Activated T-cell treated with anti-CD3 and anti-CD28 coated beads, Interleukin-2, amount 50 U/mL, for 72 hours (primary cell): ENCODE measurements around the gene CHRNG. TPM values are rescaled to one million over a fixed set of nuclear protein-coding genes. Genes with fewer than 3 reads are reported as not detected.

Source experiments
- ATAC-seq, 2 donors: fragments of 150-1000 bp; cut with Tn5 transposase; replicated peaks in 1 of 2; 2 replicates each; pipeline ENCODE4 v1.10.0; 2021; ENCODE audit warnings: moderate library complexity in 2 of 2, mild to moderate bottlenecking in 1 of 2
- DNase-seq, 2 donors: peaks; one replicate each; pipeline ENCODE4 v3.0.0; 2021 to 2022; ENCODE audit warnings: mixed read lengths in 1 of 2
- H3K27ac Mint-ChIP-seq: one replicate; pipeline ENCODE4 v1.8.0; 2022; ENCODE audit warnings: mild to moderate bottlenecking, moderate library complexity, mixed read lengths
- H3K27me3 Mint-ChIP-seq: one replicate; pipeline ENCODE4 v1.8.0; 2022; ENCODE audit warnings: low read depth, mixed read lengths
- H3K36me3 Mint-ChIP-seq, 2 donors: one replicate each; pipeline ENCODE4 v1.8.0; 2022; ENCODE audit warnings: mixed read lengths in 2 of 2, mild to moderate bottlenecking in 1 of 2; ENCODE audit not compliant: insufficient read depth in 2 of 2
- H3K4me1 Mint-ChIP-seq: one replicate; pipeline ENCODE4 v1.8.0; 2022; ENCODE audit warnings: low read depth, mixed read lengths
- H3K4me3 Mint-ChIP-seq, 2 donors: one replicate each; pipeline ENCODE4 v1.8.0; 2022; ENCODE audit warnings: mild to moderate bottlenecking in 2 of 2, mixed read lengths in 2 of 2, moderate library complexity in 2 of 2
- H3K9me3 Mint-ChIP-seq, 2 donors: one replicate each; pipeline ENCODE4 v1.8.0; 2022; ENCODE audit warnings: mixed read lengths in 2 of 2
- total RNA-seq, 2 donors: library from RNA; stranded (reverse); gene quantifications; one replicate each; pipeline ENCODE4 v1.2.3, GENCODE V29; 2022

The CHRNG gene
- total RNA-seq, 2 donors from 2014 or later, result not detected

DNA sequence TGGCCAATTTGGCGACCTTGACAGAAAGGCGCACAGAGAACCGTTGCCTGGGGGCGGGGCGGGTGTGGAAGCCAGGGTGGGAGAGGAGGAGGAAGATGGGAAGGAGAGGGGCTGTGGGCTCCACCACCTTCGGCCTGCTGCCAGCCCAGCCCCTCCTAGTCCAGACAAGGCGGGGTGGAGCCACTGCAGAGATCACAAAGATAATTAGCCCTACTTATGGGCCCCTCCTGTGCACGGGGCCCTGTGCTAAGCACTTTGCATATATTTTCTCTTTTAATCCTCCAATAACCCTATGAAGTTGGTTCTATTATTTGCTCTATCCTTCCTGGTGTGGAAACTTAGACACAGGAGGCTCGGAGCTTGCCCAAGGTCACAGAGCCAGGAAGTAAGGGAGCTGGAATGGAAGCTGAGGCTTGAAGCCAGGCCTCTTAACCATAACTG is 38.1 kb upstream of the CHRNG start:
- DNase-seq, result no peak
- H3K27me3 Mint-ChIP-seq, result peaks cover 45% of the 10 kb centered on the region
- no peak overlapping the region for H3K4me3 Mint-ChIP-seq
- no peaks in the 10 kb centered on the region for H3K9me3 Mint-ChIP-seq
- H3K36me3 Mint-ChIP-seq, result no peaks in the 10 kb centered on the region
- no peak for ATAC-seq
- H3K27ac Mint-ChIP-seq, result no peak overlapping the region
- peaks cover 15% of the 10 kb centered on the region for H3K4me1 Mint-ChIP-seq

DNA sequence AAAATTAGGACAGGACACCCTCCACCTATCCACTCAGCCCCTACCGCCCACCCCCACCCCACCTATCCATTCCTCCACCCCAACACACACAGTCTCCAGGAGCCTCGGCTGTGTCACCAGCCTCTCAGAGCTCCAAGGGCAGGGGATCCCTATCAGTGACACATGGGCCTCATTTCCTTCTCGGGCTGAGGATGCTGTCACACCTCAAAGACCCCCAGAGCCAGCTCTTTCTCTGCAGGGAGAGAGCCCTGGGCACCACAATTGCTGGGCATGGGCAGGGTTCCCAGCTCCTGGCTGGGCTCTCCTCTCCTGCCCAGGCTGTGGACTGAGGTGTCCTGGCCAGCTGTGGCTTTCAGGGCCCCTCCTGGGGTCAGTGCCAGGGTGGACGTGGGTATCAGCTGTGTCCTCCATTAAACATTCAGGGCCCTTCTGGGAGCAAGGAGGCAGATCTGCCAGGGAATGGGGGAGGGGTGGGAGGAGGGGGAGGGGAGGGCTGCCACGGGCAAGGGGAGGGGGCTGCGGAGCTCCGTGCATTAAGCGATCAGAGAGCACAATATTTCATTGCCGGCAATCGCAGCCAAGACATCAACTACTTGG is 37.6 kb upstream of the CHRNG start:
- Mint-ChIP-seq H3K27ac (no peak overlapping the region), H3K9me3 (no peaks in the 10 kb centered on the region), H3K4me3 (peak overlapping the region in 1 of 2 donors; percentile 54), H3K4me1 (peaks cover 15% of the 10 kb centered on the region), H3K27me3 (peaks cover 46% of the 10 kb centered on the region), H3K36me3 (no peaks in the 10 kb centered on the region)
- DNase-seq (no peak), ATAC-seq (no peak)

DNA sequence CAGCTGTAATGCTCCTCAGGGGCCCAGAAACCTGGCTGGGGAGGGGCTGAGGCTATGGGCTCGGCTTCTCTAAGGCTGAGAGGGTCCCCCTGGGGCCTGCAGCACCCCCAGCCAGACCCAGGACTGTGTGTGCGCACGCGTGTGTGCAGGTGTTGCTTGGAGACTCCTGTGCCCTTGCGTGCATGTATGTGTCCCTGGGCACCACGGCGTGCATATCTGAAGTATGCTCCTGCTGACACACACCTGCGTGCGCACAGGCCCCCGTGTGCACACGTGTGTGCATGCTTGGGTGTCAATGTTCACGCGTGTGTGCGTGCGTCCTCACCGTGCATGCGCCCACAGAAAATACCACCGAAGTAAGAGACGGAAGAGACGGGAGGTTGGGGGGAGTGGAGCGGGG is 37.0 kb upstream of the CHRNG start:
- DNase-seq (peak in 1 of 2 donors; percentile 31), ATAC-seq (peak; percentile 41 to 45)
- H3K27me3 Mint-ChIP-seq, result peaks cover 46% of the 10 kb centered on the region
- H3K36me3 Mint-ChIP-seq, result no peaks in the 10 kb centered on the region
- H3K27ac Mint-ChIP-seq, result no peak overlapping the region
- no peaks in the 10 kb centered on the region for H3K9me3 Mint-ChIP-seq
- peaks cover 15% of the 10 kb centered on the region for H3K4me1 Mint-ChIP-seq
- peak overlapping the region; percentile 73 to 76 for H3K4me3 Mint-ChIP-seq

DNA sequence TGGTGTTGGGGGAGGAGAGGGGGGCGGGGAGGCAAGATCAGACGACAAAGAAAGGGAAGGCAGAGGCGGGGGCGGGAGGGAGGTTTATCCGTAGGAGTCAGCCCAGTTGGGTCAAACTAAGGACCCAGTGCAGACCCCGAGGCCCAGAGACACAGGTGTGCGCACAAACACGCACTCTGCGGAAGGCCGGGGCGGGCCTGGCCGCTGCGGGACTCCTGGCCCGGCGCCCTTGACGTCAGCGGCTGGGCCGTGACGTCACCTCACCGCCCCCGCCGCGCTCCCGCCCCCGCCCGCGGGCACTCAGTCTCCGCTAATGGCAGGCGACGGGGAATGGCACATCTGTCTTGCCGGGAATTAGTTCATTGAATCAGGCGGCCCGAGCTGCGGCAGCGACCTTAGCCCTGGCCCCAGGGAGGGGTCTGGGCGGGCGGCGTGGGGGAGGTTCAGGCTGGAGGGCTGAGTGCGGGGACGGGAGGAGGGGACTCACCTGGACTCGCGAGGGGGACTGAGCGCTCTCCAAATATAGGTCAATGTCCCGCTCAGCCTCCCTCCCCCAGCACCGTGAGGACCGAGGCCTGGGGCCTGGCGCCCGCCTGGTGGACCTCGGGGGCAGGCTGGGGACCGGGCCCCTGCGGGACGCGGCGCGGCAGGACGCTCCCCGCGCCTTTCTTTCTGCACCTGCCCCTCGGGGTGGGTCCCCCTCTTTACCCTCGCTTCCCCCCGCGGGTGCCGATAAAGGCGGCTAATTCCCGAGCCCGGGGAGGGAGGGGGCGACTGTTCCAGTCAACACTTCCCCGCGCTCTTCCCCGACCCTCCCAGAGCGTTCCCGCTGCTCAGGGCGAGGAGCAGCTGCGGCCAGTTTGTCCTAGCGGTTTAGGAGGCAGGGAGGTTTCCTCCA is 36.3 kb upstream of the CHRNG start:
- Mint-ChIP-seq H3K27me3 (peaks cover 45% of the 10 kb centered on the region), H3K4me1 (peaks cover 15% of the 10 kb centered on the region)

DNA sequence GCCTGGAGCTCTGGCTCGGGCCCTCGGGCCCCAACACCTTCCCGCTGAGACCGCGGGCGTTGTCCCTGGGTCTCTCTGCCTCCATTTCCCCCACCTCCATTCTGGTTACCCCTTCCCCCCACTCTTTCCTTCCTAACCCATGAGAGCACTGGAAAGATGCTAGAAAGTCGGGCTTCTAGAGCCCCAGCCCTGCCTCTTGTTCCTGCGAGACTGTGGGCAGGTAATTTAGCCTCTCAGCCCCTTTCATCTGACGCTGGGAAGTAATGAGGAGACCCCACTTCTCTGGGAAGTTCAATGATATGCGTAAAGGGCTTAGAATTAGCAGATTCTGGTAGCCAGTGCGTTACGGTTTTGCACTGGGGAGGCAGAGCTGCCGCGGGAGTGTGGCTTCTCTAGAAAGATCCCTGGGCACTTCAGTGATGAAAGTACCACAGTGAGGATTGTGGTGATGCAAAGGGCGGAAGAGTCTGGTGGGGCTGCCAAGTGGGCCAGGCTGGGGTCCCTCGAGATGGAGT is 35.6 kb upstream of the CHRNG start:
- ATAC-seq (no peak), DNase-seq (no peak)
- no peaks in the 10 kb centered on the region for H3K9me3 Mint-ChIP-seq

More for the DNA sequence above, 36.3 kb upstream of the CHRNG start:
- Mint-ChIP-seq H3K9me3 (no peaks in the 10 kb centered on the region), H3K36me3 (no peaks in the 10 kb centered on the region), H3K27ac (no peak overlapping the region), H3K4me3 (peak overlapping the region; percentile 58 to 76)
- DNase-seq (peak; percentile 39 to 70), ATAC-seq (peak; percentile 63 to 72)

DNA sequence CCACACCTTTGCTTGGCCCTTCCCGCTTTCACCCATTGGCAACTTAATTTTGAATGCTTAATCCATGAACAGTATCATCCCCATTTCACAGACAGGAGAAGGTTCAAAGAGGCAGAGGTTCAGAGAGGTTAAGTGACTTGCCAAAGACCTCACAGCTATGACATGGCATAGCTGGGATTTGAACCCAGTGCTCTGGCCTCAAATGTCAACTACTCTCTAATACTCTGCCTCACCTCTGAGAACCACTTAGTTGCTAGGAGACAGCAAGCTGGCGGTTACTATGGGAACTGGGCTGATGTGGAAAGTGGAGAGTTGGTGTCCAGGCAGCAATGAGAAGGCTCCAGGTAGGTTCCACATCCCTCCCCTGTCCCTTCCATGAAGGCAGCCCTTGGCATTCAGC is 35.1 kb upstream of the CHRNG start:
- H3K9me3 Mint-ChIP-seq, result no peaks in the 10 kb centered on the region
- no peak overlapping the region for H3K27ac Mint-ChIP-seq

More for the DNA sequence above, 35.6 kb upstream of the CHRNG start:
- Mint-ChIP-seq H3K4me1 (peaks cover 15% of the 10 kb centered on the region), H3K27ac (no peak overlapping the region), H3K4me3 (peak overlapping the region; percentile 46 to 71), H3K27me3 (peaks cover 39% of the 10 kb centered on the region), H3K36me3 (no peaks in the 10 kb centered on the region)

DNA sequence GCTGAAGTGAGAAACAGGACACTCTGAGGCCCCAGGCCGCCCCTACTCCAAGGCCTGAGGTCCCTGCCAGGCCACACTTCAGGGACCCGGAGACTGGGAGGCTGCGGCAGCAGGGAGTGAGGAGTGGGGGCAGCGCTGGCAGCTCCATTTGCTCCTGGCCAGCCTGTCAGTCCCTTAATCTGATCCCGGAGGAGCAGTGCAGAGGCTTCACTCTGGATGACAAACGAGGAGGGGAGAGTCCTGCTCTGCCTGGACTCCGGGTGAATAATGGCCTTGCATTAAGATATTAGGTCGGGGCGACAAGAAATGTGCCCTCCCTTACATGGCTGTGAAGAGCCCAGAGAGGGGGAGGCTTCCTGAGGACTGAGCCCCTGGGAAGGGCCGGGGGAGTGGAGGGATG is 33.6 kb upstream of the CHRNG start:
- Mint-ChIP-seq H3K4me1 (peaks cover 15% of the 10 kb centered on the region), H3K9me3 (no peaks in the 10 kb centered on the region)

More for the DNA sequence above, 35.1 kb upstream of the CHRNG start:
- H3K27me3 Mint-ChIP-seq, result peaks cover 39% of the 10 kb centered on the region
- no peak for DNase-seq
- no peaks in the 10 kb centered on the region for H3K36me3 Mint-ChIP-seq
- peak overlapping the region; percentile 23 to 71 for H3K4me3 Mint-ChIP-seq
- peaks cover 15% of the 10 kb centered on the region for H3K4me1 Mint-ChIP-seq
- no peak for ATAC-seq

DNA sequence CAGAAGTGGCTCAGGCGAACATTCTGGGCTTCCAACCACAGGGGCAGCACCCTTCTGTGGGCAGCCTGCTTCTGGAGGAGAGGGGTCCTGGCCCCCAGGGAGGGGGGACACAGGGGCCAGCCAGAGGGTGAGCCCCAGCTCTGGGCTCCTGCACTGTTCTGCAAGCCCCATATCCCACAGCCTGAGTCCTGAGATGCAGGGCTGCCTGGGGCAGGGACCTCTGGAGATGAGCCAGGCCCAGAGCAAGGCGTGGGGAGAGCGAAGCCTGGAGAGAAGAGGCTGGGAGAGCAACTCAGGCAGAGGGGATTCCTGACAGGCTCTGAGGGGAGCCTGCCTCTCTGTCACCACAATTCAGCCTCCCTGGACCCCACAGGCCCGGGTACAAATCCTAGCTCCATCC is 32.8 kb upstream of the CHRNG start:
- Mint-ChIP-seq H3K36me3 (no peaks in the 10 kb centered on the region), H3K9me3 (no peaks in the 10 kb centered on the region), H3K4me3 (no peak overlapping the region), H3K27me3 (peaks cover 33% of the 10 kb centered on the region), H3K27ac (no peak overlapping the region), H3K4me1 (peaks cover 15% of the 10 kb centered on the region)
- DNase-seq, result no peak
- no peak for ATAC-seq

More for the DNA sequence above, 33.6 kb upstream of the CHRNG start:
- no peak overlapping the region for H3K4me3 Mint-ChIP-seq
- ATAC-seq (no peak), DNase-seq (no peak)
- H3K36me3 Mint-ChIP-seq, result no peaks in the 10 kb centered on the region
- peaks cover 33% of the 10 kb centered on the region for H3K27me3 Mint-ChIP-seq
- no peak overlapping the region for H3K27ac Mint-ChIP-seq

DNA sequence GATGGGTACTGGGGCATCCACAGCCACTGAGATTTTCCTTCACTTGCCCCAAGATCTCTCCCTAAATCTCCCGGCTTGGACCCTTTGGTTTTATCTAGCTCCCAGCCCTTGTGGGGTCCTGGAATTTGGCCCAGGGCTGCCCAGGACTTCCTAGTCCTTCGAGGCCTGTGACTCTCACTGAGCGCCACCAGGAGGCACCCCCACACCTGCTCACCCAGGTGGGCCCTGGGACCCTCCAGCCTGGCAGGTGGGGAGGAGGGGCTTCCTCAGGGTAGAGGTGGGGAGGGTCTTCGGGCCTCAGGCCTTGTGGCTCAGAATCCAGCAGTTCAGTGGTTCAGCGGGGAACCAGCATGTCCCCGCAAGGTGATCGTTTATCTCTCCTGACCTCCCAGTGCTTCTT is 31.2 kb upstream of the CHRNG start:
- Mint-ChIP-seq H3K27me3 (peaks cover 28% of the 10 kb centered on the region), H3K4me1 (peaks cover 10% of the 10 kb centered on the region), H3K27ac (no peak overlapping the region), H3K4me3 (no peak overlapping the region), H3K9me3 (no peaks in the 10 kb centered on the region), H3K36me3 (no peaks in the 10 kb centered on the region)
- ATAC-seq (no peak), DNase-seq (no peak)

DNA sequence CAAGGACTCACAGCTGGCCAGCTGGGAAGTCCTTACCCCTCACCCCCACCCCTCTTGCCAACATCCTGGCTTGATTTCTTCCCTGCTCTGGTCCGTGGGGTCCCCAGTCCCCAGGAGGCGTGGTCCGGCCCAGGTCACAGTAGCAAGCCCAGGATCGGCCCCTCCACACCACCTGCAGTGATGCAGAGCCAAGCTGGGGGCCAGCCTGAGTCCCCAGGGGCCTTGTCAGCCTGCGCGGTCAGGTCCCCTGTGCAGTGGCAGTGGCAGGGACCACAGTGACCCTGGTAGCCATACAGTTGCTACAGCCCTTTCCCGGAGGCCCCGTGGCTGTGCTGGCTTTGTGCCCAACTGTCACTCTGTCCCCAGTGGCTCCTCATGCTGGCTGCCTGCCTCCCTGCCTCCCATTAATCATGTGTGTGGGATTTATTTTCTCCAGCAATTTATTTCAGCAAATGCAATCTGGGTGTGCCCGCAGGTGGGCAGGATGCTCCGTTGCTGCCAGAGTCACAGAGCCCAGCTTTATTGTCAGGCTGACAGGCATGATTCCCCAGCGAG is 28.1 kb upstream of the CHRNG start:
- H3K4me1 Mint-ChIP-seq, result no peaks in the 10 kb centered on the region
- peaks cover under 1% of the 10 kb centered on the region for H3K27me3 Mint-ChIP-seq
- H3K9me3 Mint-ChIP-seq, result no peaks in the 10 kb centered on the region
- H3K27ac Mint-ChIP-seq, result no peak overlapping the region
- DNase-seq (no peak), ATAC-seq (no peak)
- H3K4me3 Mint-ChIP-seq, result no peak overlapping the region
- H3K36me3 Mint-ChIP-seq, result no peaks in the 10 kb centered on the region

DNA sequence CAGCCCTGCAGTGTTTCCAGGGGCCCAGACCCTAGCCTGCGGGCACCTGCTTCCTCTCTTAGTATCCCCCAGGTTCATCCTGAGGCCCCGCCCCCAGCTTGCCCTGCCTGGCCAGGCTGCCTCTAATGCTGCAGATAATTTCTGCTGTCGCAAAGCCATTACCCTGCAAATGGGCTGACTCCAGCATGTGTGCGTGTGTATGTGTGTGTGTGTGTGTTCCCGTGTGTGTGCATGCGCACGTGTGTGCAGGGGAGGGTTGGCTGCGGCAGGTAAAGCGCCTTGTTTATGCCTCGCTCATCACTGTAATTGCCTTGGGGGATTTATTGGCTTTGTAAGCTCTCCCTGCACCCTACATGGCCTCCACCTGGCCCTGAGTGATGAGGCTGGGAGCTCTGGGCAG is 26.9 kb upstream of the CHRNG start:
- H3K4me1 Mint-ChIP-seq, result no peaks in the 10 kb centered on the region
- H3K27ac Mint-ChIP-seq, result no peak overlapping the region
- no peak overlapping the region for H3K4me3 Mint-ChIP-seq
- no peaks in the 10 kb centered on the region for H3K36me3 Mint-ChIP-seq
- DNase-seq, result no peak
- no peaks in the 10 kb centered on the region for H3K27me3 Mint-ChIP-seq
- H3K9me3 Mint-ChIP-seq, result no peaks in the 10 kb centered on the region
- ATAC-seq, result no peak

DNA sequence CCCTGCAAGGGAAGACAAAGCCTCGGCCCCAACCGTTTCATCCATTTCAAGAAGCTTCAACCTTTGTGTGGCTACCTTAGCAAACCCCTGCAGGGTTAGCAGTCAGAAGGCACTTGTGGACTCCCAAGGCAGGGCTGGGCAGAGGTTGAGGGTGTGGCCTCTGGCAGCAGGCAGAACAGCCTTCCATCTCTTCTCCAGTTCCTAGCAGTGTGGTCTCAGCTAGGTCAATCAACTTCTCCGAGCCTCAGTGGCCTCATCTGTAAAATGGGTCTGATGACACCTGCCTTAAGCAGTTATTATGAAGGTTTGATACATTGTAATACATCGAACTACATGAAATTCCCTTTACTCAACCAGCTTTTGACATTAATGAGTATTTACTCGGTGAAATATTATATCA is 26.1 kb upstream of the CHRNG start:
- Mint-ChIP-seq H3K4me1 (no peaks in the 10 kb centered on the region), H3K36me3 (no peaks in the 10 kb centered on the region), H3K27ac (no peak overlapping the region), H3K9me3 (no peaks in the 10 kb centered on the region), H3K4me3 (no peak overlapping the region), H3K27me3 (no peaks in the 10 kb centered on the region)
- ATAC-seq (no peak), DNase-seq (no peak)

DNA sequence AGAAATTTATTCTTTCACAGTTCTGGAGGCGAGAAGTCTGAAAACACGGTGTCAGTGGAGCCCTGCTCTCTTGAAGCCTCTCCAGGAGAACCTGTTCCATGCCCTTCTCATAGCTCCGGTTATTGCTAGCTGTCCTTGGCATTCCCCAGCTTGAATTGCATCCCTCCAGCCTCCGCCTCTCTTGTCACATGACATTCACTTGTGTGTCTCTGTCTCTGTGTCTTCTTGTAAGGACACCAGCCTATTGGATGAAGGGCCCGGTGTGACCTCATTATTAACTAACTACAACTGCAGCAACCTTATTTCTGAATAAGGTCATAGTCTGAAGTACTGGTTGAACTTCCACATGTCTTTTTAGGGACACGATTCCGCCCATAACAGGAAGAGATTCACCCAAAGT is 23.9 kb upstream of the CHRNG start:
- ATAC-seq, result no peak
- no peak for DNase-seq
- no peak overlapping the region for H3K27ac Mint-ChIP-seq
- H3K4me1 Mint-ChIP-seq, result no peaks in the 10 kb centered on the region
- H3K4me3 Mint-ChIP-seq, result no peak overlapping the region
- H3K9me3 Mint-ChIP-seq, result no peaks in the 10 kb centered on the region
- H3K27me3 Mint-ChIP-seq, result peaks cover 10% of the 10 kb centered on the region
- no peaks in the 10 kb centered on the region for H3K36me3 Mint-ChIP-seq
